ENCODE results near the gene SCYGR3.
"Not testable (repeated sequence)": the region's sequence is repeated elsewhere in the genome, so short reads cannot be mapped to it uniquely, and the experiment has no call there.

SCYGR3 gene

GRCh38 chr2:227613272-227613660, 1.4 kb downstream of the SCYGR3 start:
- no peak for DNase-seq (ENCODE audit: low read depth in 2 of 2)

- no peak for DNase-seq (ENCODE audit: low read depth in 2 of 2)
Observed at GRCh38 chr2:227612546-227613271, 1.9 kb downstream of the SCYGR3 start.

- no peak for DNase-seq (ENCODE audit: low read depth in 2 of 2)
Observed at GRCh38 chr2:227610123-227610522, 4.5 kb downstream of the SCYGR3 start.

- DNase-seq (ENCODE audit: low read depth in 2 of 2) = no peak
Observed at GRCh38 chr2:227608561-227609338, 5.9 kb downstream of the SCYGR3 start.

- DNase-seq (ENCODE audit: low read depth in 2 of 2) = no peak
Observed at GRCh38 chr2:227607941-227608340, 6.7 kb downstream of the SCYGR3 start.

GRCh38 chr2:227606476-227606875, 8.2 kb downstream of the SCYGR3 start:
- no peak for DNase-seq (ENCODE audit: low read depth in 2 of 2)

- no peak for DNase-seq (ENCODE audit: low read depth in 2 of 2)
Observed at GRCh38 chr2:227602358-227602757, 12.3 kb downstream of the SCYGR3 start.

- not testable (repeated sequence) for DNase-seq (ENCODE audit: low read depth in 2 of 2)
Observed at GRCh38 chr2:227598835-227599503, 15.7 kb downstream of the SCYGR3 start, which contains the start of gene SCYGR2. Gene SCYGR2, plus strand, starts transcription at chr2:227598893. Its CDS starts 0 bp downstream, at chr2:227598893.

GRCh38 chr2:227597998-227598397, 16.6 kb downstream of the SCYGR3 start:
- no peak for DNase-seq (ENCODE audit: low read depth in 2 of 2)

- no peak for DNase-seq (ENCODE audit: low read depth in 2 of 2)
Observed at GRCh38 chr2:227597036-227597435, 17.6 kb downstream of the SCYGR3 start.

- DNase-seq (ENCODE audit: low read depth in 2 of 2) = no peak
Observed at GRCh38 chr2:227595797-227596196, 18.8 kb downstream of the SCYGR3 start.

GRCh38 chr2:227592694-227593387, 21.8 kb downstream of the SCYGR3 start:
- DNase-seq (ENCODE audit: low read depth in 2 of 2) = no peak

- no peak for DNase-seq (ENCODE audit: low read depth in 2 of 2)
Observed at GRCh38 chr2:227582369-227582768, 32.3 kb downstream of the SCYGR3 start.

GRCh38 chr2:227579791-227580190, 34.8 kb downstream of the SCYGR3 start:
- DNase-seq (ENCODE audit: low read depth in 2 of 2) = no peak

GRCh38 chr2:227578642-227579041, 36.0 kb downstream of the SCYGR3 start:
- no peak for DNase-seq (ENCODE audit: low read depth in 2 of 2)

GRCh38 chr2:227577555-227577954, 37.1 kb downstream of the SCYGR3 start:
- DNase-seq (ENCODE audit: low read depth in 2 of 2) = no peak

- no peak for DNase-seq (ENCODE audit: low read depth in 2 of 2)
Observed at GRCh38 chr2:227576812-227577211, 37.8 kb downstream of the SCYGR3 start.

- DNase-seq (ENCODE audit: low read depth in 2 of 2) = no peak
Observed at GRCh38 chr2:227576110-227576509, 38.5 kb downstream of the SCYGR3 start.

GRCh38 chr2:227570615-227571014, 44.0 kb downstream of the SCYGR3 start:
- DNase-seq (ENCODE audit: low read depth in 2 of 2) = no peak

- DNase-seq (ENCODE audit: low read depth in 2 of 2) = no peak
Observed at GRCh38 chr2:227568852-227569169, 45.8 kb downstream of the SCYGR3 start.

GRCh38 chr2:227566012-227566411, 48.6 kb downstream of the SCYGR3 start:
- DNase-seq (ENCODE audit: low read depth in 2 of 2) = no peak

GRCh38 chr2:227565080-227565479, 49.6 kb downstream of the SCYGR3 start:
- no peak for DNase-seq (ENCODE audit: low read depth in 2 of 2)
